Endothelial cell (in vitro differentiated cells): ENCODE data around the gene CFAP206. TPM values are rescaled to one million over a fixed set of nuclear protein-coding genes. Genes with fewer than 3 reads are reported as not detected.

ENCODE experiments used
- DNase-seq: peaks from one replicate; pipeline ENCODE4 v3.0.0; 2021; ENCODE audit warnings: low spot score
- H3K27ac Mint-ChIP-seq: one replicate; pipeline ENCODE4 v1.8.0; 2021; ENCODE audit warnings: mixed read lengths, inconsistent platforms; ENCODE audit not compliant: unreplicated experiment
- H3K27me3 Mint-ChIP-seq: one replicate; pipeline ENCODE4 v1.8.0; 2021; ENCODE audit warnings: mild to moderate bottlenecking, moderate library complexity, mixed read lengths, inconsistent platforms; ENCODE audit not compliant: unreplicated experiment
- H3K36me3 Mint-ChIP-seq: one replicate; pipeline ENCODE4 v1.8.0; 2021; ENCODE audit warnings: mild to moderate bottlenecking, low read depth, mixed read lengths, inconsistent platforms; ENCODE audit not compliant: unreplicated experiment
- H3K4me1 Mint-ChIP-seq: one replicate; pipeline ENCODE4 v1.8.0; 2021; ENCODE audit warnings: mild to moderate bottlenecking, mixed read lengths, inconsistent platforms; ENCODE audit not compliant: unreplicated experiment
- H3K4me3 Mint-ChIP-seq: one replicate; pipeline ENCODE4 v1.8.0; 2021; ENCODE audit warnings: mild to moderate bottlenecking, mixed read lengths, inconsistent platforms; ENCODE audit not compliant: unreplicated experiment
- H3K9me3 Mint-ChIP-seq: one replicate; pipeline ENCODE4 v1.8.0; 2021; ENCODE audit warnings: mixed read lengths, inconsistent platforms; ENCODE audit not compliant: unreplicated experiment
- CTCF ChIP-seq: fragments of 200-600 bp; sonication (generic); IDR thresholded peaks from one replicate; pipeline ENCODE4 v1.5.0; 2021; ENCODE audit warnings: antibody characterized with exemption; ENCODE audit not compliant: unreplicated experiment
- total RNA-seq: library from RNA; stranded (reverse); fragmentation: NEBNext Ultra II Directional; extraction: Animal tissue kit (Norgen Biotek cat#: 25700); gene quantifications from one replicate; pipeline ENCODE4 v1.2.1, GENCODE V29; 2021; ENCODE audit not compliant: unreplicated experiment

CFAP206 gene
- total RNA-seq, 1 donor from 2014 or later = 0.54 TPM

- H3K27ac Mint-ChIP-seq = peak overlapping the region; percentile 85
- no peak overlapping the region for H3K4me3 Mint-ChIP-seq
- peaks cover 19% of the 10 kb centered on the region for H3K36me3 Mint-ChIP-seq
- H3K4me1 Mint-ChIP-seq = peaks cover 9% of the 10 kb centered on the region
- no peak for TF ChIP-seq CTCF
- no peaks in the 10 kb centered on the region for H3K9me3 Mint-ChIP-seq
- H3K27me3 Mint-ChIP-seq = no peaks in the 10 kb centered on the region
- no peak for DNase-seq
Observed at GRCh38 chr6:87501809-87502572, 94.2 kb downstream of the CFAP206 start.

- Mint-ChIP-seq H3K4me3 (no peak overlapping the region), H3K27me3 (no peaks in the 10 kb centered on the region), H3K27ac (no peak overlapping the region), H3K4me1 (peaks cover 8% of the 10 kb centered on the region), H3K9me3 (no peaks in the 10 kb centered on the region), H3K36me3 (peaks cover 19% of the 10 kb centered on the region)
- no peak for TF ChIP-seq CTCF
- no peak for DNase-seq
Observed at GRCh38 chr6:87504441-87504840, 96.7 kb downstream of the CFAP206 start.

Other genes with a start within 250 kb of the CFAP206 start
- 11.6 TPM for gene SMIM8, start 85.4 kb upstream of the CFAP206 start, total RNA-seq
- 0.18 TPM for gene GJB7, start 78.7 kb upstream of the CFAP206 start, total RNA-seq
- 4.0 TPM for gene C6orf163, start 63.2 kb upstream of the CFAP206 start, total RNA-seq
- 19.1 TPM for gene SLC35A1, start 65.0 kb downstream of the CFAP206 start, total RNA-seq
- gene RARS2, start 182.0 kb downstream of the CFAP206 start, total RNA-seq = 45.8 TPM
- 22.5 TPM for gene ORC3, start 182.2 kb downstream of the CFAP206 start, total RNA-seq